ENCODE results near the gene EXTL1. TPM values are rescaled to one million over a fixed set of nuclear protein-coding genes. Genes with fewer than 3 reads are reported as not detected.

The EXTL1 gene
- total and polyA plus RNA-seq, 2 of the 4 experiments (the other 2 are of a cell fraction) = 0.90 to 5.2 TPM

DNA sequence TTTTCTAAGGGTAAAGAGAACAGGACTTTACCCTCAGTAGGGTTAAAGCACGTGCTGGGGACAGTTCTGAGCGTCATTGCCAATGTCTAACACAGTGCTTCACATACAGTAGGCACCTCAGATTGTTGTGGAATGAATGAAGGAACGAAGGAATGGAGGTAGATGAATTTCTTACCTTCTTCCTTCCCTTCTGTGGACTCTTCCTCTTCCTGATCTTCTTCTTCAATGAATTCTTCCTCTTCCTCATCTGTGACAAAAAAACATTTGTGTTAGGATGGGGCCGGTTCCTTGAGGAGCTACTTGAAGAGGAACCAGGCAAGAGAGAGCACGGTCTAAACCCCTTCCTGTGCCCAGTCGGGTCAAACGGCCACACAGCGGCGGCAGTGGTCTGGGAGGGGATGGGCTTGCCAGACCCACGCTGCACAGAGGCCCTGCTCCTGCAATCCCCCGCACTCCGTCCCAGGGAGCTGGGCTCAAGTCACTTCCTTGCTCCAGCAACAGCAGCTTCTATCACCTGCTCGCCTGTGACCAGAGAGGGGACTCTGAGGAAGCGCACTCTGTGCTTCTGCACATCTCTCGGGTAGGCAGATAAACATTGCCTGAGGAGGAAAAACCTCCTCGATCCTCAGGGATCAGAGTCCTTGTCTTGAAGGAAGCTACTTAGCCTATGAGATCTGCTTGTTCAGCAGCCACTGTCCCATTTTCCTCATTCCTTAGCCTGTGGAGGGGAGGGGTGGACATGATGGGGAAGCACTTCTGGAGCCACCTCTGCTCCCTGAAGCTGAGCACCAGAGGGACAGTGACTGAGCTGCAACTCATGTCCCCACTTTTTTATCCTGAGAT is 32.4 kb downstream of the EXTL1 start (continued):
- TF ChIP-seq RFX5 (IDR thresholded peaks at IDR 0.05; ENCODE audit: low read depth, low read length) = no peak

DNA sequence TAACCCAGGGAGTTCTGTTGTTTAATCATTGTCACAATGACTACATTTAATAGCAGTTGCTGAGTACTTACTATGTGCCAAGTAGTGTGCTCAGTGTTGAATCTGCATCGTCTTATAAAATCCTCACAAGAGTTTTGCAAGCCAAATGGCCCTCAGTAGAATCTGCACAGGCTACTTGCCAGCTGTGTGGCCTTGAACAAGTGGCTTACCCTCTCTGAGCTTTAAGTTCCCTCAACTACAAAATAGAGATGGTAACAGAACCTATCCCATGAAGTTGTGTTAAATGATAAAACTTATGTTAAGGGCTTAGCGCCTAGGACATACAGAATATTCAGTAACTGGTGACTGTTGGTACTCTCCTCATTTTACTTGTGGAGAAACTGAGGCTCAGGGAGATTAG is 33.5 kb downstream of the EXTL1 start:
- intact Hi-C loops (cut with micrococcal nuclease) = no loop called here
- dilution Hi-C loops (cut with HindIII; ENCODE audit: low sequenced_read_pairs, unreplicated experiment) = no loop called here

More for the DNA sequence above, 33.5 kb downstream of the EXTL1 start:
- Histone ChIP-seq H3K4me3 (ENCODE audit: insufficient read depth, low read depth, low read length) (no peak overlapping the region), H3K9ac (ENCODE audit: low read depth, low read length) (no peak overlapping the region), H2AFZ (replicated peaks; ENCODE audit: low read length, poor library complexity) (no peak overlapping the region), H3K79me1 (ENCODE audit: low read depth in 1 of 2, low read length in 2 of 2) (no peaks in the 10 kb centered on the region), H3K4ac (ENCODE audit: low read depth, low read length) (no peak overlapping the region), H3K4me1 (ENCODE audit: control insufficient read depth, insufficient read depth, low read length) (no peaks in the 10 kb centered on the region), H3K9me1 (ENCODE audit: insufficient read depth, low read length) (0 out of 2 replicates have a peak, but pooled peaks cover 3% of the 10 kb centered on the region), H4K8ac (ENCODE audit: low read depth in 2 of 2, low read length in 2 of 2) (no peak overlapping the region), H2AK5ac (ENCODE audit: low read depth, low read length) (no peak overlapping the region), H3K27me3 (ENCODE audit: control insufficient read depth, insufficient read depth, low read length) (peaks cover 73% of the 10 kb centered on the region), H2BK20ac (ENCODE audit: low read depth, low read length) (no peak overlapping the region), H2BK5ac (ENCODE audit: low read depth, low read length, poor library complexity, severe bottlenecking) (no peak overlapping the region), H2BK120ac (ENCODE audit: low read depth, low read length) (no peak overlapping the region), H2AK9ac (replicated peaks; ENCODE audit: low read depth, low read length, poor library complexity) (no peak overlapping the region), H3K23ac (ENCODE audit: low read depth, low read length) (no peak overlapping the region), H3K14ac (replicated peaks; ENCODE audit: low read depth, low read length) (no peak overlapping the region), H3K56ac (ENCODE audit: extremely low read depth, insufficient read depth, low read length) (no peak overlapping the region), H3K36me3 (ENCODE audit: control insufficient read depth, insufficient read depth, low read length) (no peaks in the 10 kb centered on the region), H4K5ac (ENCODE audit: low read depth, low read length) (no peak overlapping the region), H2BK15ac (ENCODE audit: low read depth, low read length) (no peak overlapping the region), H3K9me3 (ENCODE audit: control insufficient read depth, insufficient read depth, low read length) (no peaks in the 10 kb centered on the region; the same call in 1 of the 2 replicates), H3K27ac (ENCODE audit: insufficient read depth, low read length) (no peak overlapping the region), H4K20me1 (ENCODE audit: insufficient read depth, low read length) (no peaks in the 10 kb centered on the region), H4K91ac (ENCODE audit: insufficient read depth, low read depth, low read length) (no peak overlapping the region), H3K4me2 (ENCODE audit: low read depth, low read length) (no peak overlapping the region), H3K18ac (ENCODE audit: low read depth, low read length) (no peak overlapping the region)
- DNase-seq (no peak), ATAC-seq (ENCODE audit: low read depth) (no peak)
- no TSS peak for BruUV-seq (replicated peaks)
- TF ChIP-seq, protein P1, sequence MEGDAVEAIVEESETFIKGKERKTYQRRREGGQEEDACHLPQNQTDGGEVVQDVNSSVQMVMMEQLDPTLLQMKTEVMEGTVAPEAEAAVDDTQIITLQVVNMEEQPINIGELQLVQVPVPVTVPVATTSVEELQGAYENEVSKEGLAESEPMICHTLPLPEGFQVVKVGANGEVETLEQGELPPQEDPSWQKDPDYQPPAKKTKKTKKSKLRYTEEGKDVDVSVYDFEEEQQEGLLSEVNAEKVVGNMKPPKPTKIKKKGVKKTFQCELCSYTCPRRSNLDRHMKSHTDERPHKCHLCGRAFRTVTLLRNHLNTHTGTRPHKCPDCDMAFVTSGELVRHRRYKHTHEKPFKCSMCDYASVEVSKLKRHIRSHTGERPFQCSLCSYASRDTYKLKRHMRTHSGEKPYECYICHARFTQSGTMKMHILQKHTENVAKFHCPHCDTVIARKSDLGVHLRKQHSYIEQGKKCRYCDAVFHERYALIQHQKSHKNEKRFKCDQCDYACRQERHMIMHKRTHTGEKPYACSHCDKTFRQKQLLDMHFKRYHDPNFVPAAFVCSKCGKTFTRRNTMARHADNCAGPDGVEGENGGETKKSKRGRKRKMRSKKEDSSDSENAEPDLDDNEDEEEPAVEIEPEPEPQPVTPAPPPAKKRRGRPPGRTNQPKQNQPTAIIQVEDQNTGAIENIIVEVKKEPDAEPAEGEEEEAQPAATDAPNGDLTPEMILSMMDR (conservative IDR thresholded peaks at IDR 0.05; ENCODE audit: low read depth, low read length) = no peak
- TF ChIP-seq CHD1 (IDR thresholded peaks at IDR 0.05; ENCODE audit: low read depth, low read length) (no peak), CEBPB (IDR thresholded peaks at IDR 0.05; ENCODE audit: low read depth, low read length) (no peak), SMC3 (IDR thresholded peaks at IDR 0.05; ENCODE audit: low read depth, low read length) (no peak), RFX5 (IDR thresholded peaks at IDR 0.05; ENCODE audit: low read depth, low read length) (no peak), MXI1 (IDR thresholded peaks at IDR 0.05; ENCODE audit: borderline replicate concordance, low read depth, low read length) (no peak), MAFK (IDR thresholded peaks at IDR 0.05; ENCODE audit: low read depth, low read length) (no peak), POLR2A (IDR thresholded peaks at IDR 0.05; ENCODE audit: low read depth, low read length) (no peak)
- ChIA-PET CTCF (interaction anchor here (0.7 kb wide), 1 partner anchor 11 kb away, joined by 3 read pairs; no protein-coding TSS in a partner anchor), POLR2A (ENCODE audit: unreplicated experiment) (no interaction called here)
- 67% methylated on average over 1 of the region's 2 CpGs; no CpG with 5 or more reads in 1 of the 2 experiments for WGBS, 2 experiments (ENCODE audit: extremely low coverage in 2 of 2, insufficient read length in 1 of 2)
- in situ Hi-C loops (cut with MboI; ENCODE audit: low sequenced_read_pairs) = no loop called here

Data from IMR-90 (cell line).